HUES6 (cell line): Measurements from ENCODE around the gene UPF2.
"Not testable (repeated sequence)": the region's sequence is repeated elsewhere in the genome, so short reads cannot be mapped to it uniquely, and the experiment has no call there.

ENCODE experiments used
- H3K27ac ChIP-seq: 2 replicates; pipeline ENCODE4 v1.7.0; 2013; ENCODE audit warnings: low read depth, mild to moderate bottlenecking, low read length, inconsistent platforms
- H3K27me3 ChIP-seq: 2 replicates; pipeline ENCODE4 v1.6.1; 2013; ENCODE audit warnings: low read length; ENCODE audit not compliant: control insufficient read depth, insufficient read depth
- H3K36me3 ChIP-seq: 2 replicates; pipeline ENCODE4 v1.6.1; 2013; ENCODE audit warnings: low read length; ENCODE audit not compliant: control insufficient read depth, insufficient read depth
- H3K4me1 ChIP-seq: 2 replicates; pipeline ENCODE4 v1.6.1; 2013; ENCODE audit warnings: low read length; ENCODE audit not compliant: control insufficient read depth, insufficient read depth
- H3K4me3 ChIP-seq: 2 replicates; pipeline ENCODE4 v1.5.1; 2013; ENCODE audit warnings: low read depth, low read length
- H3K9ac ChIP-seq: one replicate; pipeline ENCODE4 v1.6.1; 2013; ENCODE audit warnings: mild to moderate bottlenecking, low read length
- H3K9me3 ChIP-seq: 2 replicates; pipeline ENCODE4 v1.6.1; 2013; ENCODE audit warnings: low read depth, low read length; ENCODE audit not compliant: control insufficient read depth, insufficient read depth

UPF2 gene

DNA sequence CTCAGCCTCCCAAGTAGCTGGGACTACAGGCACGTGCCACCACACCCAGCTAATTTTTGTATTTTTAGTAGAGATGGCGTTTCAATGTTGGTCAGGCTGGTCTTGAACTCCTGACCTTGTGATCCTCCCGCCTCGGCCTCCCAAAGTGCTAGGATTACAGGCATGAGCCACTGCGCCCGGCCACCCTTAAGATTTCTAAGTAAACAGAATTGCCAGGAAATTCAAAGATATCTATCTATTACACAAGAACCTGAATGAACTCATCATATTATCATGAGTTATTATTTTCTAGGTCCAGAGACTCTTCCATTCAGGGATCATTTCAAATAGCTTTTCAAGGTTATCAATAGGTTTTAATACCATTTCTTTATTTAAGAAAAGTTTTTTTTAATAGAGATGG, 29.2 kb downstream of the UPF2 start:
- not testable (repeated sequence) for H3K9ac ChIP-seq, H3K27me3 ChIP-seq, H3K27ac ChIP-seq, H3K4me1 ChIP-seq, H3K4me3 ChIP-seq
- H3K9me3 ChIP-seq, result peaks cover 12% of the 10 kb centered on the region
- peaks cover 29% of the 10 kb centered on the region for H3K36me3 ChIP-seq

DNA sequence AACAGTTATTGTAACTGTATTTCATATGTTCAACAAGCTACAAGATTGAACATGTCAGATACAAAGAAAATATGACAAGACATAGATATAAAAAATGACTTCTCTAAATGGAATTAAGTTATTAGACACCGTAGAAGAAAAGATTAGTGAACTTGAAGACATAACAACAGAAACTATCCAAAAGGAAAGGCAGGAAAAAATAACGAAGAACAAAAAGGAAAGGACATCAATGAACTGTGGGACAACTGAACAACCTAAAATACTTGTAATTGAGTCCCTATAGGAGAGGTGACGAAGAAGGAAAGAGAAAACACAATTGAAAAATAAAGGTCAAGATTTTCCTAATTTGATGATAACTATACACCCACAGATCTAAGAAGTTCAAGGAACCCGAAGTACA, 32.3 kb downstream of the UPF2 start:
- H3K36me3 ChIP-seq, result peaks cover 40% of the 10 kb centered on the region
- no peak overlapping the region for H3K4me3 ChIP-seq
- H3K4me1 ChIP-seq, result no peaks in the 10 kb centered on the region
- H3K9me3 ChIP-seq, result peaks cover 12% of the 10 kb centered on the region
- H3K27me3 ChIP-seq, result no peaks in the 10 kb centered on the region
- H3K9ac ChIP-seq, result no peak overlapping the region
- no peak overlapping the region for H3K27ac ChIP-seq

DNA sequence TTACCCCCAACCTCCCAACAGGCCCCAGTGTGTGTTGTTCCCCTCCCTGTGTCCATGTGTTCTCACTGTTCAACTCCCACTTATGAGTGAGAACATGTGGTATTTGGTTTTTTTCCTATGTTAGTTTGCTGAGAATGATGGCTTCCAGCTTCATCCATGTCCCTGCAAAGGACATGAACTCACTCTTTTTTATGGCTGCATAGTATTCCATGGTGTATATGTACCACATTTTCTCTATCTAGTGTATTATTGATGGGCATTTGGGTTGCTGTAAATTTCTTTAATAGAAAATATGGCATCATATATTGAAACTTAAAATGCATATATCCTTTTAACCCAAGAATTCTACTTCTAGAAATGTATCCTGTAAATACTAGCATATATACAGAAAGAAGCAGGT, 33.8 kb downstream of the UPF2 start:
- not testable (repeated sequence) for H3K27me3 ChIP-seq, H3K27ac ChIP-seq, H3K4me3 ChIP-seq, H3K4me1 ChIP-seq, H3K9ac ChIP-seq
- H3K9me3 ChIP-seq, result peaks cover 12% of the 10 kb centered on the region
- H3K36me3 ChIP-seq, result peaks cover 51% of the 10 kb centered on the region

DNA sequence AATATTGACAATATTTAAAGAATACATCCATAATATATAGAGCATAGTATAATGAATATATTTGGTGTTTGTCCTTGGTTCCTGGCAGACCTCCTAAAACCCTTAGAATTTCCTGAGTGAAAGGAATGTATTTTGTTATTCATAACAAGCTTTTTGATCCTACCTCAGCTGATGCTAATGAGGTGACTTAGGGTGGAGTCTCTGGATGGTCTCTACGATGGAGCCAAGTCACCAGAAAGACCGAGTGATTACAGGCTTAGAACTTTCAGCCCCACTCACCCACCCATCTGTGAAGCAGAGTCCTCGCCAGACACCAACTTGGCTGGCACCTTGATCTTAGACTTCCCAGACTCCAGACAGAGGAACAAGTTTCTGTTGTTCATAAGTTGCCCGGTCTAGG, 35.9 kb downstream of the UPF2 start:
- Histone ChIP-seq H3K36me3 (peaks cover 62% of the 10 kb centered on the region), H3K27me3 (no peaks in the 10 kb centered on the region), H3K27ac (no peak overlapping the region), H3K9ac (no peak overlapping the region), H3K9me3 (peaks cover 12% of the 10 kb centered on the region), H3K4me1 (no peaks in the 10 kb centered on the region), H3K4me3 (no peak overlapping the region)

DNA sequence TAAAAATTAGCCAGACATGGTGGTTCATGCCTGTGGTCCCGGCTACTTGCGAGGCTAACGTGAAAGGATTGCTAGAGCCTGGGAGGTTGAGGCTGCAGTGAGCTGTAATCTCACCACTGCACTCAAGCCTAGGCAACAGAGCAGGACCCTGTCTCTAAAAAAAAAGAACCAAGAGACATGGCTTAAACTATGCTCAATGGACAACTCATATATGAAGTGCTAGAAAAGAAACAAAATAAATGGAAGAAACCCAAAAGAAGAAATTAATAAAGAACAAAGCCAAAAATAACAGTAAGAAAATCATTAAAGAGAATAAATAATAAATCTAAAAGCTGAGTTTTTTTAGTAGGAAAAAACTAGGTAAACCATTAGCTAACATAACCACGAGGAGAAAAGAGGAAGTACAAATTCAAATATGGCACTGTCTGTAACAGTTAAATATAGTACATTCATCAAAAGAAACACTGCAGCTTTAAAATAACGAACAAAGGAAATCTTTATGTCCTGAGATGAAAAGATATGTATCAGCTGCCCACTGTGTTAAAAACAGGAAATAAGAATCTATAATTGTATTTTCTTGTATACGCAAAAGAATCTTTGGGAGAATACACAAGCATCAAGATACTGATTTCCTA, 48.7 kb downstream of the UPF2 start:
- Histone ChIP-seq H3K4me1 (no peaks in the 10 kb centered on the region), H3K9me3 (no peaks in the 10 kb centered on the region), H3K27me3 (no peaks in the 10 kb centered on the region), H3K27ac (no peak overlapping the region), H3K4me3 (no peak overlapping the region), H3K9ac (no peak overlapping the region), H3K36me3 (peaks cover 42% of the 10 kb centered on the region)

DNA sequence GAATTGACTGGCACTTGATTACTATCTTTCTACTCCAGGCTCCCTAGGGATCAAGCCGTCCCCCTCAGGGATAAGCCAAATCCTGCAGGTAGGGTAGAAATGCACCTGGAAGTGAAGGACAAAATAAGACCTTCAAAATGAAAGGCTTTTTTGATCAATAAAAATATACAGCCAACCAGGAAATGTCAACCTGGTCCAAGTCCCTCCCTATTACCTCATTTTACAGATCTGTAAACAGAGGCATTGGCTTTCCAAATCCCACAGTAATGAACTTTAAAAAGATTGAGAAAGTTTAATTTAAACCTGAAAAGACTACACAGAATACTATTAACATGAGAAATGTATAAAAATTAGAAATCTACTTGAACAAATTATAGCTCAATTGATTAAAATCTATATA, 53.7 kb downstream of the UPF2 start:
- H3K36me3 ChIP-seq, result peaks cover 11% of the 10 kb centered on the region; the same call in 1 of the 2 replicates
- no peak overlapping the region for H3K27ac ChIP-seq
- no peak overlapping the region for H3K9ac ChIP-seq
- H3K27me3 ChIP-seq, result no peaks in the 10 kb centered on the region
- H3K4me3 ChIP-seq, result no peak overlapping the region
- no peaks in the 10 kb centered on the region for H3K4me1 ChIP-seq
- no peaks in the 10 kb centered on the region for H3K9me3 ChIP-seq

DNA sequence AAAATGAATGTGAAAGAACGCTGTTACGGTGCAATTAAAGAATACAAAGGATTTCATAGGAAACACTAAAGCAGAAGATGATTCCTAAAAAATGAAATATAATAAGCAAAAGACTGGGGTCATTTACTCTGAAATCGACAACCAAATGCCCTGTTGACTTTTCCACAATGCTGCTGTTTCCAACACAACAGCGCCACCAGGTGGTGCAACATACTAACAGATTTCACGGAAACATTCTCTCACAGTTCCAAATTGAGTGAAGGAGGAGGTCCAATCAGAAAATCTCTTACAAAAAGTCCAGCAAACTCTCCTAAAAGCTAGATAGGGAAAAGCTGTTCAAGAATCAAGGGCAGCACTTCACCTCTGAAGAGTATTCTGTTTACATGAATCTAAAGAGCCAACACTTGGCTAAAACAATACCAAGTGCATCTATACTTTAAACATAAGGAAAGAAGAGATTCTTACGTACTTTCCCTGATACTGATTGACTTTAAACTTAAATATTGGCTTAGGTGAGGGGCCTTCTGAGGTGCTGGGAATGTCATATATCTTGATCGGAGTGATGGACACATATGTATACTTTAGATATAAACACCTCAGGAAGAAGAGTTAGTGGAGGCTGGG, 55.9 kb downstream of the UPF2 start:
- H3K9me3 ChIP-seq, result no peaks in the 10 kb centered on the region
- H3K4me1 ChIP-seq, result no peaks in the 10 kb centered on the region
- no peak overlapping the region for H3K9ac ChIP-seq
- H3K27ac ChIP-seq, result no peak overlapping the region
- no peaks in the 10 kb centered on the region for H3K27me3 ChIP-seq
- H3K4me3 ChIP-seq, result no peak overlapping the region
- peaks cover 17% of the 10 kb centered on the region for H3K36me3 ChIP-seq

DNA sequence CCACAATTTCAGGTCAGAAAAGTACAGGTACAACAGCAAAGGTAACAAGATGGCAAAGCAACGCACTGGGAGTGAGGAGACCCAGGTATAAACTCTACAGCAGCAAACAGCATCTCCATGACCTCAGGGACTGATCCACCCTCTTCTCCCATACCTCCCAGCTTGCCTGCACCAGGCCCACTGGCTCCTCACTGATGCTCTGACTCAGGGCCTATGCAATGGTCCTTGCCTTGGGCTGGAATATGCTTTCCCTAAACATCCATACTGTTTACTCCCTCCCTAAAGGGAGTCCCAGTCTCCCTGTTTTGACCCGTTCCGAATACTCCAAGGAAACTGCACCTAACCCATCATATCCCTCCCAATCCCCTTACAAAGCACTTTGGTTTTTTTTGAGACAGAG, 60.4 kb downstream of the UPF2 start:
- peaks cover 17% of the 10 kb centered on the region for H3K36me3 ChIP-seq
- H3K27ac ChIP-seq, result no peak overlapping the region
- H3K9ac ChIP-seq, result no peak overlapping the region
- H3K4me3 ChIP-seq, result no peak overlapping the region
- no peaks in the 10 kb centered on the region for H3K9me3 ChIP-seq
- peaks cover 9% of the 10 kb centered on the region for H3K4me1 ChIP-seq
- H3K27me3 ChIP-seq, result no peaks in the 10 kb centered on the region

DNA sequence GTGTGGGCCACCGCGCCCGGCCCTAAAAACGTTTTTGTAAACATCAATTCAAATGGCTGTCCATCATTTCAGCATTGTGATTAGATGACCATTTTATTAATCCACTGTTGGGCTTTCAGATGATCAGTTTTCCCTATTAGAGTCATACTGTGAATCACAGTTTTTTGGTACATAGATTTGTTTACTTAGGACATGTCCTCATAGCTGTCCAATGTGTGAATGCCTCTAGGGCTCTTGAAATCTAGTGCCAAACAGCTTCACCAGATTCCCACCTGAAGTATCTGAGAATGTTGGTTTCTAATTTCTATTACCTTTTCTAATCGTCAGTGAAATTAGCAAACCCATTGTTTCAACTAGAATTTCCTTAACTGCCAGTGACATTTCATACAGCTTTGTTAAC, 66.8 kb downstream of the UPF2 start:
- Histone ChIP-seq H3K9me3 (no peaks in the 10 kb centered on the region), H3K9ac (no peak overlapping the region), H3K27me3 (no peaks in the 10 kb centered on the region), H3K4me1 (peaks cover 9% of the 10 kb centered on the region), H3K27ac (no peak overlapping the region), H3K36me3 (peaks cover 17% of the 10 kb centered on the region), H3K4me3 (no peak overlapping the region)

DNA sequence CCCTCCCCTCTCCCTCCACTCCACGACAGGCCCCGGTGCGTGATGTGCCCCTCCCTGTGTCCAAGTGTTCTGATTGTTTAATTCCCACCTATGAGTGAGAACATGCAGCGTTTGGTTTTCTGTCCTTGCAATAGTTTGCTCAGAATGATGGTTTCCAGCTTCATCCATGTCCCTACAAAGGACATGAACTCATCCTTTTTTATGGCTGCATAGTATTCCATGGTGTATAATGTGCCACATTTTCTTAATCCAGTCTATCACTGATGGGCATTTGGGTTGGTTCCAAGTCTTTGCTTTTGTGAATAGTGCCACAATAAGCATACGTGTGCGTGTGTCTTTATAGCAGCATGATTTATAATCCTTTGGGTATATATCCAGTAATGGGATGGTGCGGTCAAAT, 70.1 kb downstream of the UPF2 start:
- H3K27ac ChIP-seq, H3K36me3 ChIP-seq, H3K4me3 ChIP-seq, H3K9me3 ChIP-seq, H3K9ac ChIP-seq, H3K4me1 ChIP-seq, H3K27me3 ChIP-seq: not testable (repeated sequence)

DNA sequence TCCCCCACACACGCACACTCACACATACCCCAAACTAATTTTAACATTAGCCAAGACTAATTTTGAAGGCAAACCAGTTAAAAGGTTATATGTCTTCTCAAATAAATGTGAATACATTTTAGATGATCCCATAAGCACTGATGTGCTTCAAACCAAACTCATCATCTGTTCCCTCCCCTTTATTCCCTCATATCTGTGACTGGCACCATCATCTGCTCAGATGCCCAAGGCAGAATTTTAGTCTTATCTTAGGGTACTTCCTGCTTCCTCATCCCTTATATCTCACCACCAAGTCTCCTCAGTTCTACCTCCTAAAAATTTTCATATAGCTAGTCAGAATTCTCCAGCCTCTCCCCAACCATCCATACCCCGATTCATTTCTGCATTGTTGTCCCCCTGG, 80.4 kb downstream of the UPF2 start:
- peaks cover 81% of the 10 kb centered on the region for H3K36me3 ChIP-seq
- no peaks in the 10 kb centered on the region for H3K9me3 ChIP-seq
- H3K4me1 ChIP-seq, result no peaks in the 10 kb centered on the region
- H3K27me3 ChIP-seq, result no peaks in the 10 kb centered on the region
- no peak overlapping the region for H3K27ac ChIP-seq
- H3K4me3 ChIP-seq, result no peak overlapping the region
- no peak overlapping the region for H3K9ac ChIP-seq
